ENCODE data around the gene DPH2. TPM values are rescaled to one million over a fixed set of nuclear protein-coding genes. Genes with fewer than 3 reads are reported as not detected.

Gene DPH2
- total RNA-seq, 2 experiments from 2014 or later, result 28.6 to 42.1 TPM

- H3K27ac ChIP-seq (ENCODE audit: low read depth, low read length, poor library complexity, severe bottlenecking), result peak overlapping the region; percentile 56
- TF ChIP-seq EZH2phosphoT487 (IDR thresholded peaks at IDR 0.05; ENCODE audit: borderline replicate concordance, low read depth, low read length), result no peak
- TF ChIP-seq, protein P1, sequence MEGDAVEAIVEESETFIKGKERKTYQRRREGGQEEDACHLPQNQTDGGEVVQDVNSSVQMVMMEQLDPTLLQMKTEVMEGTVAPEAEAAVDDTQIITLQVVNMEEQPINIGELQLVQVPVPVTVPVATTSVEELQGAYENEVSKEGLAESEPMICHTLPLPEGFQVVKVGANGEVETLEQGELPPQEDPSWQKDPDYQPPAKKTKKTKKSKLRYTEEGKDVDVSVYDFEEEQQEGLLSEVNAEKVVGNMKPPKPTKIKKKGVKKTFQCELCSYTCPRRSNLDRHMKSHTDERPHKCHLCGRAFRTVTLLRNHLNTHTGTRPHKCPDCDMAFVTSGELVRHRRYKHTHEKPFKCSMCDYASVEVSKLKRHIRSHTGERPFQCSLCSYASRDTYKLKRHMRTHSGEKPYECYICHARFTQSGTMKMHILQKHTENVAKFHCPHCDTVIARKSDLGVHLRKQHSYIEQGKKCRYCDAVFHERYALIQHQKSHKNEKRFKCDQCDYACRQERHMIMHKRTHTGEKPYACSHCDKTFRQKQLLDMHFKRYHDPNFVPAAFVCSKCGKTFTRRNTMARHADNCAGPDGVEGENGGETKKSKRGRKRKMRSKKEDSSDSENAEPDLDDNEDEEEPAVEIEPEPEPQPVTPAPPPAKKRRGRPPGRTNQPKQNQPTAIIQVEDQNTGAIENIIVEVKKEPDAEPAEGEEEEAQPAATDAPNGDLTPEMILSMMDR (conservative IDR thresholded peaks at IDR 0.05; ENCODE audit: low read length), result no peak
- no peaks in the 10 kb centered on the region for H4K20me1 ChIP-seq (ENCODE audit: insufficient read depth, low read length)
- peaks cover 22% of the 10 kb centered on the region for H3K4me1 ChIP-seq (ENCODE audit: insufficient read depth, low read length, poor library complexity, severe bottlenecking)
- no peaks in the 10 kb centered on the region for H3K9me2 ChIP-seq (ENCODE audit: insufficient read depth, low read length)
- H3K9me3 ChIP-seq (ENCODE audit: low read length), result no peaks in the 10 kb centered on the region
- peak overlapping the region; percentile 76 for H3K4me3 ChIP-seq (ENCODE audit: low read depth, low read length, poor library complexity, severe bottlenecking)
- peak overlapping the region; percentile 91 for H3K4me2 ChIP-seq (ENCODE audit: low read length)
- H2AFZ ChIP-seq (ENCODE audit: low read length), result peak overlapping the region; percentile 88
- H3K36me3 ChIP-seq (ENCODE audit: insufficient read depth, low read length), result peaks cover 18% of the 10 kb centered on the region; the same call in 1 of the 2 replicates
- no peak for DNase-seq (ENCODE audit: low spot score)
- no TSS peak for BruUV-seq (replicated peaks)
- ChIA-PET POLR2A (interaction anchor here (0.5 to 0.7 kb wide), 5 partner anchors 12 to 300 kb away, joined by 3 read pairs; no protein-coding TSS in a partner anchor), CTCF (ENCODE audit: unreplicated experiment) (interaction anchor here (0.6 to 2.0 kb wide), 2 partner anchors 12 to 103 kb away, joined by 3 to 13 read pairs; no protein-coding TSS in a partner anchor)
- intact Hi-C loops (cut with micrococcal nuclease; ENCODE audit: unreplicated experiment), result no loop called here
- peaks cover 3% of the 10 kb centered on the region; the same call in 1 of the 2 replicates for H3K79me2 ChIP-seq (ENCODE audit: insufficient read depth, low read depth, low read length)
Measured at GRCh38 chr1:43947061-43947873, 22.5 kb upstream of the DPH2 start.

GRCh38 chr1:43947874-43948437 lies 21.9 kb upstream of the DPH2 start:
- Histone ChIP-seq H3K36me3 (ENCODE audit: insufficient read depth, low read length) (peaks cover 18% of the 10 kb centered on the region; the same call in 1 of the 2 replicates), H3K27ac (ENCODE audit: low read depth, low read length, poor library complexity, severe bottlenecking) (no peak overlapping the region), H3K4me3 (ENCODE audit: low read depth, low read length, poor library complexity, severe bottlenecking) (peak overlapping the region; percentile 76), H3K9me3 (ENCODE audit: low read length) (no peaks in the 10 kb centered on the region), H3K79me2 (ENCODE audit: insufficient read depth, low read depth, low read length) (peaks cover 3% of the 10 kb centered on the region; the same call in 1 of the 2 replicates), H2AFZ (ENCODE audit: low read length) (no peak overlapping the region), H3K4me1 (ENCODE audit: insufficient read depth, low read length, poor library complexity, severe bottlenecking) (peaks cover 22% of the 10 kb centered on the region), H3K4me2 (ENCODE audit: low read length) (peak overlapping the region; percentile 91), H4K20me1 (ENCODE audit: insufficient read depth, low read length) (no peaks in the 10 kb centered on the region), H3K9me2 (ENCODE audit: insufficient read depth, low read length) (no peaks in the 10 kb centered on the region)
- ChIA-PET POLR2A (interaction anchor here (0.5 kb wide), 1 partner anchor 301 kb away, joined by 3 read pairs; no protein-coding TSS in a partner anchor), CTCF (ENCODE audit: unreplicated experiment) (no interaction called here)
- intact Hi-C loops (cut with micrococcal nuclease; ENCODE audit: unreplicated experiment), result no loop called here
- TF ChIP-seq, protein P1 (conservative IDR thresholded peaks at IDR 0.05; ENCODE audit: low read length), result no peak
- TF ChIP-seq EZH2phosphoT487 (IDR thresholded peaks at IDR 0.05; ENCODE audit: borderline replicate concordance, low read depth, low read length), result no peak
- DNase-seq (ENCODE audit: low spot score), result no peak
- BruUV-seq (replicated peaks), result no TSS peak

Data from OCI-LY7 (cell line).